Activated CD4-positive, CD25-positive, alpha-beta regulatory T cell (primary cell): ENCODE results near the gene HDAC7.

Experiments
- DNase-seq, 4 experiments: peaks; one replicate each; lab custom pipeline; 2025; lab: John Stamatoyannopoulos, UW

The HDAC7 gene

GRCh38 chr12:47747126-47747525 is 72.6 kb downstream of the HDAC7 start:
- DNase-seq, result no peak

- no peak for DNase-seq
Observed at GRCh38 chr12:47746523-47746922, 73.2 kb downstream of the HDAC7 start.

- no peak for DNase-seq
Observed at GRCh38 chr12:47746073-47746472, 73.6 kb downstream of the HDAC7 start.

- DNase-seq, result no peak
Observed at GRCh38 chr12:47745485-47746041, 74.1 kb downstream of the HDAC7 start.

GRCh38 chr12:47744778-47745436 is 74.8 kb downstream of the HDAC7 start:
- DNase-seq, result no peak

GRCh38 chr12:47744005-47744651 is 75.6 kb downstream of the HDAC7 start:
- DNase-seq, result peak in 3 of 4 experiments; percentile 31 to 42 (median 36)

- no peak for DNase-seq
Observed at GRCh38 chr12:47743311-47743860, 76.3 kb downstream of the HDAC7 start.

GRCh38 chr12:47742253-47742825 is 77.4 kb downstream of the HDAC7 start:
- DNase-seq, result peak; percentile 48 to 83 (median 60)

GRCh38 chr12:47741340-47741703 is 78.4 kb downstream of the HDAC7 start:
- DNase-seq, result peak in 2 of 4 experiments; percentile 27 to 35

- no peak for DNase-seq
Observed at GRCh38 chr12:47740606-47741339, 78.9 kb downstream of the HDAC7 start.

- DNase-seq, result no peak
Observed at GRCh38 chr12:47739979-47740378, 79.7 kb downstream of the HDAC7 start.

GRCh38 chr12:47739297-47739696 is 80.4 kb downstream of the HDAC7 start:
- no peak for DNase-seq

- DNase-seq, result no peak
Observed at GRCh38 chr12:47737936-47738594, 81.6 kb downstream of the HDAC7 start.

GRCh38 chr12:47736877-47737676 is 82.6 kb downstream of the HDAC7 start:
- DNase-seq, result no peak

GRCh38 chr12:47736216-47736615 is 83.5 kb downstream of the HDAC7 start:
- no peak for DNase-seq

- no peak for DNase-seq
Observed at GRCh38 chr12:47735649-47736048, 84.1 kb downstream of the HDAC7 start.

GRCh38 chr12:47734725-47735480 is 84.8 kb downstream of the HDAC7 start:
- no peak for DNase-seq

- DNase-seq, result no peak
Observed at GRCh38 chr12:47733142-47733541, 86.6 kb downstream of the HDAC7 start.
